H9 (cell line): ENCODE measurements around the gene CCL8. TPM values are rescaled to one million over a fixed set of nuclear protein-coding genes. Genes with fewer than 3 reads are reported as not detected.

ENCODE experiments used
- DNase-seq: peaks from one replicate; pipeline ENCODE4 v3.0.0-alpha.2; 2017
- H2AFZ ChIP-seq: one replicate; pipeline ENCODE4 v1.6.1; 2013; ENCODE audit warnings: mild to moderate bottlenecking, low read length, control low read depth, moderate library complexity
- H2AK5ac ChIP-seq: 2 replicates; pipeline ENCODE4 v1.6.1; 2013; ENCODE audit warnings: low read length, control low read depth, mixed read lengths; ENCODE audit not compliant: insufficient read length
- H2BK120ac ChIP-seq: one replicate; pipeline ENCODE4 v1.6.1; 2013; ENCODE audit warnings: low read depth, mild to moderate bottlenecking, low read length, control low read depth, inconsistent platforms; ENCODE audit not compliant: poor library complexity, severe bottlenecking
- H2BK12ac ChIP-seq: 2 replicates; pipeline ENCODE4 v1.6.1; 2013; ENCODE audit warnings: low read length, control low read depth, mixed read lengths, low read depth; ENCODE audit not compliant: insufficient read length
- H2BK15ac ChIP-seq: 2 replicates; pipeline ENCODE4 v1.6.1; 2013; ENCODE audit warnings: low read depth, low read length, control low read depth
- H2BK20ac ChIP-seq: one replicate; pipeline ENCODE4 v1.6.1; 2013; ENCODE audit warnings: low read depth, mild to moderate bottlenecking, low read length, control low read depth, inconsistent platforms; ENCODE audit not compliant: poor library complexity, severe bottlenecking
- H2BK5ac ChIP-seq: 2 replicates; pipeline ENCODE4 v1.6.1; 2013; ENCODE audit warnings: low read length, control low read depth, mixed read lengths; ENCODE audit not compliant: insufficient read length
- H3K14ac ChIP-seq: 2 replicates; pipeline ENCODE4 v1.6.1; 2013; ENCODE audit warnings: low read length, control low read depth; ENCODE audit not compliant: insufficient read depth
- H3K18ac ChIP-seq: 2 replicates; pipeline ENCODE4 v1.6.1; 2013; ENCODE audit warnings: low read depth, mild to moderate bottlenecking, mixed read lengths, low read length, control low read depth; ENCODE audit not compliant: insufficient read length
- H3K23ac ChIP-seq: 2 replicates; pipeline ENCODE4 v1.6.1; 2013; ENCODE audit warnings: low read length, control low read depth, mixed read lengths, low read depth; ENCODE audit not compliant: insufficient read length
- H3K23me2 ChIP-seq: 2 replicates; pipeline ENCODE4 v1.6.1; 2013; ENCODE audit warnings: low read depth, mild to moderate bottlenecking, mixed read lengths, low read length, control low read depth; ENCODE audit not compliant: insufficient read length, poor library complexity, severe bottlenecking
- H3K27ac ChIP-seq: 2 replicates; pipeline ENCODE4 v1.5.1; 2013; ENCODE audit warnings: low read length, control low read depth, mixed read lengths, low read depth; ENCODE audit not compliant: insufficient read length
- H3K27me3 ChIP-seq: 2 replicates; pipeline ENCODE4 v1.6.1; 2013; ENCODE audit warnings: low read length, control low read depth, inconsistent platforms; ENCODE audit not compliant: insufficient read depth
- H3K4ac ChIP-seq: 2 replicates; pipeline ENCODE4 v1.6.1; 2013; ENCODE audit warnings: low read depth, mild to moderate bottlenecking, control low read depth, inconsistent platforms, low read length, moderate library complexity
- H3K4me1 ChIP-seq: 2 replicates; pipeline ENCODE4 v1.6.1; 2013; ENCODE audit warnings: low read length, control low read depth, inconsistent platforms; ENCODE audit not compliant: insufficient read depth
- H3K4me2 ChIP-seq: 2 replicates; pipeline ENCODE4 v1.6.1; 2013; ENCODE audit warnings: low read length, control low read depth, mixed read lengths; ENCODE audit not compliant: insufficient read length, insufficient read depth
- H3K56ac ChIP-seq: 2 replicates; pipeline ENCODE4 v1.6.1; 2013; ENCODE audit warnings: low read depth, mild to moderate bottlenecking, mixed read lengths, low read length, control low read depth; ENCODE audit not compliant: insufficient read length
- H3K79me1 ChIP-seq: 2 replicates; pipeline ENCODE4 v1.6.1; 2013; ENCODE audit warnings: low read depth, mild to moderate bottlenecking, moderate library complexity, low read length, control low read depth, inconsistent platforms; ENCODE audit not compliant: insufficient read depth, poor library complexity, severe bottlenecking
- H3K79me2 ChIP-seq: 2 replicates; pipeline ENCODE4 v1.6.1; 2013; ENCODE audit warnings: low read length, control low read depth, inconsistent platforms; ENCODE audit not compliant: insufficient read depth
- H3K9ac ChIP-seq: 2 replicates; pipeline ENCODE4 v1.6.1; 2013; ENCODE audit warnings: low read length, control low read depth, mixed read lengths; ENCODE audit not compliant: insufficient read length; ENCODE audit errors: extremely low read depth
- H3K9me3 ChIP-seq: one replicate; pipeline ENCODE4 v1.6.1; 2013; ENCODE audit warnings: low read depth, low read length, inconsistent platforms; ENCODE audit not compliant: control insufficient read depth
- H3T11ph ChIP-seq: one replicate; pipeline ENCODE4 v1.6.1; 2013; ENCODE audit warnings: mild to moderate bottlenecking, low read length, control low read depth, inconsistent platforms
- H4K20me1 ChIP-seq: one replicate; pipeline ENCODE4 v1.6.1; 2013; ENCODE audit not compliant: control insufficient read depth, insufficient read length, insufficient read depth
- H4K5ac ChIP-seq: 2 replicates; pipeline ENCODE4 v1.6.1; 2013; ENCODE audit warnings: low read depth, mild to moderate bottlenecking, mixed read lengths, low read length, control low read depth; ENCODE audit not compliant: insufficient read length
- H4K8ac ChIP-seq: replicated peaks from 2 replicates; pipeline ENCODE4 v1.6.1; 2013; ENCODE audit warnings: low read length, control low read depth, mixed read lengths, low read depth; ENCODE audit not compliant: insufficient read length
- H4K91ac ChIP-seq: 2 replicates; pipeline ENCODE4 v1.6.1; 2013; ENCODE audit warnings: low read depth, mild to moderate bottlenecking, moderate library complexity, mixed read lengths, low read length, control low read depth; ENCODE audit not compliant: insufficient read length
- H3K27ac Mint-ChIP-seq, 3 experiments: 2 replicates in 2 of 3; 3 replicates in 1 of 3; pipeline ENCODE4 v1.8.0; 2020 to 2021; ENCODE audit warnings: mixed read lengths in 3 of 3, mild to moderate bottlenecking in 1 of 3, moderate library complexity in 1 of 3
- H3K27me3 Mint-ChIP-seq: 2 replicates; pipeline ENCODE4 v1.8.0; 2021; ENCODE audit warnings: low read depth, mild to moderate bottlenecking, moderate library complexity, mixed read lengths
- H3K36me3 Mint-ChIP-seq, 3 experiments: 2 replicates in 2 of 3; 3 replicates in 1 of 3; pipeline ENCODE4 v1.8.0; 2020 to 2021; ENCODE audit warnings: low read depth in 3 of 3, mixed read lengths in 3 of 3; ENCODE audit not compliant: insufficient read depth in 1 of 3
- H3K4me1 Mint-ChIP-seq, 2 experiments: 2 replicates each; pipeline ENCODE4 v1.8.0; 2020; ENCODE audit warnings: mixed read lengths in 2 of 2
- H3K4me3 Mint-ChIP-seq, 2 experiments: 2 replicates in 1 of 2; 3 replicates in 1 of 2; pipeline ENCODE4 v1.8.0; 2020 to 2021; ENCODE audit warnings: mild to moderate bottlenecking in 2 of 2, mixed read lengths in 2 of 2, moderate library complexity in 1 of 2
- H3K9me3 Mint-ChIP-seq, 2 experiments: 2 replicates in 1 of 2; 3 replicates in 1 of 2; pipeline ENCODE4 v1.8.0; 2020; ENCODE audit warnings: mild to moderate bottlenecking in 2 of 2, mixed read lengths in 2 of 2, moderate library complexity in 1 of 2
- CTCF ChIP-seq: fragments of 200-600 bp; sonication (generic); conservative IDR thresholded peaks from 3 replicates; pipeline ENCODE4 v1.8.0; 2021; ENCODE audit warnings: antibody characterized with exemption, mild to moderate bottlenecking
- WGBS: extraction: QIAGEN DNeasy Blood & Tissue Kit; methylation state at CpG from one replicate; pipeline ENCODE4 v1.1.7; 2013; ENCODE audit warnings: missing lambda C conversion rate, low lambda C conversion rate, mixed read lengths; ENCODE audit not compliant: insufficient read length; ENCODE audit errors: extremely low coverage; 5-methylcytosine and 5-hydroxymethylcytosine counted together
- total RNA-seq: library from RNA; stranded (reverse); gene quantifications from 2 replicates; pipeline ENCODE4 v1.2.1, GENCODE V29; 2021

The CCL8 gene
- total RNA-seq, 1 experiment from 2014 or later, result not detected

DNA sequence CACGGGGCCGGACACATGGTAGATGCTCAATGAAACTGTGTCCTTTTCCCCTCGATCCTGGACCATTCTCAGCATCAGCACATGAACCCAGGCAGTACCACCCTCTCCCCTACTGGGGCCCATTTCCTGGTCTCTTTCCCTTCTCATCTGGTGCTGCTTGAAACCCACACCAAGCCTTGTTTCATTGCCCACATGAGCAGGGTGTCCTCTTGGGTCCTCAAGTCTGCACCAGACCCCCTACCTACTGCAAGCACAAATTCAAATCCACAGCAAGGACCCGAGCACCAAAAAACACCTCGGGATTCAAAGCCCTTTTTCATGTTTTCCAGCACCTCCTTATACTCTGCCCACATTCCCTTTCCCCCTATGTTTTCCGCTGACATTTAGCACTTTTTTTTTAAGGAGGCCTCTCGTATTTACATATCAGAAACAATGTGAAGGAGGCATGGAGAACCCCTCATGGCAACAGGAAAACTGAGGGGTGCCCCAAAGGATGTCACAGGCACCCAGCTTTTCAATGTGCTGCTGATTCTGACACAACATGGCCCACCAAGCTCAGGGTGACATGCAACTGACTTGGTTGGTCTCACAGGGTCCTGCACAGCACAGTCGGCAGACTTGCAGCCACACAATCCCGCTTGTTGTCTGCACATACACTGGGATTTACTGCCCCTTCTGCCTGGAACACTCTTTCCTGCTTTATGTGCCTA lies 48.4 kb downstream of the CCL8 start:
- peaks cover 16% of the 10 kb centered on the region for H3K27me3 Mint-ChIP-seq
- H3K79me2 ChIP-seq, result no peaks in the 10 kb centered on the region
- no peak overlapping the region for H2AK5ac ChIP-seq
- peak; percentile 17 for DNase-seq
- no peak overlapping the region for H3K27ac Mint-ChIP-seq
- no peak overlapping the region for H2BK120ac ChIP-seq
- H3K9me3 Mint-ChIP-seq, result no peaks in the 10 kb centered on the region
- H3K18ac ChIP-seq, result no peak overlapping the region
- H3K9ac ChIP-seq, result no peak overlapping the region
- no peaks in the 10 kb centered on the region for H3K36me3 Mint-ChIP-seq
- no peak for TF ChIP-seq CTCF
- H3K4me1 ChIP-seq, result no peaks in the 10 kb centered on the region
- no peak overlapping the region for H3K4me3 Mint-ChIP-seq
- no peak overlapping the region for H2AFZ ChIP-seq
- H2BK15ac ChIP-seq, result no peak overlapping the region
- no peaks in the 10 kb centered on the region for H4K20me1 ChIP-seq
- H3K14ac ChIP-seq, result no peak overlapping the region; the same call in 1 of the 2 replicates
- no CpG with 5 or more reads among the region's 9 CpGs for WGBS
- H4K8ac ChIP-seq, result no peak overlapping the region
- H3K79me1 ChIP-seq, result no peaks in the 10 kb centered on the region
- H2BK12ac ChIP-seq, result no peak overlapping the region
- no peak overlapping the region for H3K56ac ChIP-seq
- H3K4me2 ChIP-seq, result no peak overlapping the region
- H3K4ac ChIP-seq, result no peak overlapping the region
- no peak overlapping the region for H4K5ac ChIP-seq
- peaks cover 8 to 18% of the 10 kb centered on the region in 2 experiments; a peak in 3 of 4 replicates for H3K4me1 Mint-ChIP-seq
- H3K27ac ChIP-seq, result no peak overlapping the region
- H2BK5ac ChIP-seq, result no peak overlapping the region
- H3K23me2 ChIP-seq, result no peaks in the 10 kb centered on the region
- H4K91ac ChIP-seq, result no peak overlapping the region
- no peak overlapping the region for H2BK20ac ChIP-seq
- no peaks in the 10 kb centered on the region for H3K27me3 ChIP-seq
- no peak overlapping the region for H3K23ac ChIP-seq
- no peaks in the 10 kb centered on the region for H3K9me3 ChIP-seq
- H3T11ph ChIP-seq, result no peak overlapping the region
